Dedifferentiated amniotic fluid mesenchymal stem cell (primary cell): ENCODE measurements around the gene F2RL3.
"Not testable (repeated sequence)": the region's sequence is repeated elsewhere in the genome, so short reads cannot be mapped to it uniquely, and the experiment has no call there.

ENCODE experiments used
- DNase-seq: peaks from one replicate; pipeline ENCODE4 v3.0.0-alpha.2; 2016; ENCODE audit errors: extremely low spot score

The F2RL3 gene

GRCh38 chr19:16874978-16875299, 13.9 kb upstream of the F2RL3 start:
- DNase-seq: not testable (repeated sequence)

DNA sequence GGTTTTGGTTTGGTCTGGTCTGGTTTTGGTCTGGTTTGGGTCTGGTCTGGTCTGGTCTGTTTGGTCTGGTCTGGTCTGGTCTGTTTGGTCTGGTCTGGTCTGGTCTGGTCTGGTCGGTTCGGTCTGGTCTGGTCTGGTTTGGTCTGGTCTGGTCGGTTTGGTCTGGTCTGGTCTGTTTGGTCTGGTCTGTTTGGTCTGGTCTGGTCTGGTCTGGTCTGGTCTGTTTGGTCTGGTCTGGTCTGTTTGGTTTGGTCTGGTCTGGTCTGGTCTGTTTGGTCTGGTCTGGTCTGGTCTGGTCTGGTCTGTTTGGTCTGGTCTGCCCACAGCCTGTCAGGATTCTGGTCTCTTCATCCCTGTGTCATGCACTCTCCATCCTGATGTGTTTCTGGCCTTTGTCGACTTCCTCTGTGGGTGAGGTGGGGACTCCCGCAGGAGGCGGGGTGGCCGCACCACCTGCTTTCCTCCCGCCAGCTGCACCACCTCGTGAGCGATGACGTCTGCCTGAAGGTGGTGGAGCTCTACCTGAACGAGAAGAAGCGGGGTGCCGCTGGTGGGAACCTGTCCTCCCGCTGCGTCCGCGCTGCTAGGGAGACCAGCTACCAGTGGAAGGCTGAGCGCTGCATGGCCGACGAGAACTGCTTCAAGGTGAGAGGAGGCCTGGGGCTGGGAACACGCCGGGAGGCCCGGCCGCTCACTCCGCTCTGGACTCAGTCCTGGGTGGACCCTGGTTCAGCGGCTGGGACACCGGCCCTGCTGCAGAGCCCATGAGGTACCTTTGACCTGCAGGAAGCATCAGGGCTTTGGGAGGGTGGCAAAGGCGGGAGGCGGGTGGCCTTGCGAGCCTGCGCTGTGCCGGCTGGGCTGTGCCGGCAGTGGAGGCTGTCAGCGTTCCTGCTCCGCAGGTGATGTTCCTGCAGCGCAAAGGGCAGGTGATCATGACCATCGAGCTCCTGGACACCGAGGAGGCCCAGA, 12.9 kb upstream of the F2RL3 start:
- no peak for DNase-seq

- DNase-seq: no peak
Measured at GRCh38 chr19:16876904-16877361, 11.9 kb upstream of the F2RL3 start.

DNA sequence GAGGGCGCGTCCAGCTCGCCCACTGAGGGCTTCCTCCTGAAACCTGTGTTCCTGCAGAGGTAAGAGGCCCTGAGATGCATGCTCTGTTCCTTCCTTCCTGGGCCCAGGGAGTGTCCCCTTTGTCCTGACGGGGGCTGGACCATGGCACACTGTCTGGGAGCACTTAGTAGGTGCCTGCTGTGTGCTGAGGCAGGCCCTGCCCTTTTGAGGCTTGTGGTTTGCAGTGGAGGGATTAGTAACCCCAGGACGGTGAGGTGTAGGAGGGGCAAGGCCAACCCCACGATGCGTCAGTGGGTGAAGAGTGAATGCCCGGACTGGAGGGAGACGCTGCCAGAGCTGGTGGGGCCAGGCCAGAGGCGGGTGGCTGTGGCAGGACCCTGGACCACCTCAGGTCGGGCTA, 11.2 kb upstream of the F2RL3 start:
- no peak for DNase-seq

- DNase-seq: no peak
Measured at GRCh38 chr19:16878181-16878965, 10.4 kb upstream of the F2RL3 start.

DNA sequence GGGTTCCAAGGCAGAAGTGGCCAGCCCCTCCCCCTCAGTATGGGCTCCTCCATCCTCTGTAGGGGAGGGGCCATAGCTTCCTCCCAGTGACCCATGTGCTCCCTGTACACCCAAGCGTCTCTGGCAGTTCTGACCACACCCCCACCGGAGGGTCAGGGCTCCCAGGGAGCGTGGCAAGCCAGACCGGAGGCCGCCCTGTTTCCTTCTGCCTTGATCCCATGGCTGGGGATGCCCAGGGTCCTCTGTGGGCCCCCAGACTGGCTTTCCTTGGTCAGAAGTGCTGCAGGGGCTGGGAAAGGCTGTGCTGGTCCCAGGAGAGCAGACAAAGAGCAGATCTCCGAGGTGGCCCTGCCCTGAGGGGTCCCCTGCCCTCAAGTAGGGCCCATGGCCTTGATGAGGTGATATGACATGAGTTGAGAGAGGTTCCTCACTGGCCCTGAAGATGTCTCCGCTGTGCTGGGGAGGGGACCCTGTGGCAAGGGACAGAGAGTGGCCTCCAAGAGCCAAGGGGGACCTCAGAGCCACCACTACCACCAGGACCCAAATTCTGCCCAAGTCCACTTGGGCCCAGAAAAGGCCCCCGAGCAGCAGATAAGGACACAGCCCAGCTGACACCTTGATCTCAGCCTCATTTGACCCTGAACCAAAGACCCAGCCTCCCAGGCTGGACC, 7.8 kb upstream of the F2RL3 start:
- DNase-seq: no peak

DNA sequence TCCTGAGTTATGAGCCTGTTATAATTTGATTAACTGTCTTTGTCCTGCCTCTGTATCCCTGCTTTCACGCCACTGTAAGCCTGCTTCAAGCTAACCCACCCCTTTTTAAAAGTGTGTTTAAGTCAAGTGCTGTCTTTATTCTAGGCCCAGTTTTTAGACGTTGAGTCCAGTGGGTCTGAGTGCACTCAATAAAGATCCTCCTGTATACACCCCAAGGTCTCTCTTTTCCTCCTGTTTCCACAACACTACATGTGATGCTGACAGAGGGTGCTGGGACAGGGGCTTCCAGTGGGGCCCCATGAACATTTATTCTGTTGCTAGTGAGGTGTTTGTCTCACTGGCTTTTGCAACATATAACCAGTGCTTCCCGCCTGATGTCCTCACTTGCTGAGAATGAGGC, 6.7 kb upstream of the F2RL3 start:
- no peak for DNase-seq

GRCh38 chr19:16883522-16883921, 5.3 kb upstream of the F2RL3 start:
- DNase-seq: no peak

DNA sequence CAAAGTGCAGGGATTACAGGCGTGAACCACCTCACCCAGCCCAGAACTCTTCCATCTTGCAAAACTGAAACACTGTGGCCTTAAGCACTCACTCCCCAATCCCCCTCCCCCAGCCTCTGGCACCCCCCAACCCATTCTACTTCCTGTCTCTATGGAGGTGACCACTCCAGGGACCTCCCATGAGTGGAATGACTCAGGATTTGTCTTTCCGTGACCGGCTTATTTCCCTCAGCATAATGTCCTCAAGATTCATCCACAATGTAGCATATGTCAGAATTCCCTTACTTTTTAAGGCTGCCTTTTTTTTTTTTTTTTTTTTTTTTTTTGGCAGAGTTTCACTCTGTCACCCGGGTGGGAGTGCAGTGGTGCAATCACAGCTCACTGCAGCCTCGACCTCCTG, 3.6 kb upstream of the F2RL3 start:
- DNase-seq: no peak

DNA sequence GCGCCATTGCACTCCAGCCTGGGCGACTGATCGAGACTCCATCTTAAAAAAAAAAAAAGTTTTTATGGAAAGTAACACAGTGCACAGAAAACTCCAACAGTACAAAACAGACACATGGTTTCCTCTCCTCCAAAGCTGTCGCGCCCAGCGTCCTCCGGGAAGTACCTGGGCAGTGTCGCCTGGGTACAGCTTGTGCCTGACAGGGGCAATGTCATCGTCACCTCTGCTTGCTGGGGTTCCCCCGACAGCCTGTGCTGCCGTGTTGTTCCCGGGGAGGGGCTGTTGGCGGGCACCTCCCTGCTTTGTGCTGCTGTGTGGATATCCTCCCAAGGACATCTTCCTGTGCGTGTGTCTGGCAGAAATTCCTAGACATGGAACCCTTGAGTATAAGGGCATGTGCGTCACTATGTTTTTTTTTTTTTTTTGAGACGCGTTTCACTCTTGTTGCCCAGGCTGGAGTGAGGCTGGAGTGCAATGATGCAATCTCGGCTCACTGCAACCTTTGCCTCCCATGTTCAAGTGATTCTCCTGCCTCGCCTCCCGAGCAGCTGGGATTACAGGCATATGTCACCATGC, 2.4 kb upstream of the F2RL3 start:
- no peak for DNase-seq

DNA sequence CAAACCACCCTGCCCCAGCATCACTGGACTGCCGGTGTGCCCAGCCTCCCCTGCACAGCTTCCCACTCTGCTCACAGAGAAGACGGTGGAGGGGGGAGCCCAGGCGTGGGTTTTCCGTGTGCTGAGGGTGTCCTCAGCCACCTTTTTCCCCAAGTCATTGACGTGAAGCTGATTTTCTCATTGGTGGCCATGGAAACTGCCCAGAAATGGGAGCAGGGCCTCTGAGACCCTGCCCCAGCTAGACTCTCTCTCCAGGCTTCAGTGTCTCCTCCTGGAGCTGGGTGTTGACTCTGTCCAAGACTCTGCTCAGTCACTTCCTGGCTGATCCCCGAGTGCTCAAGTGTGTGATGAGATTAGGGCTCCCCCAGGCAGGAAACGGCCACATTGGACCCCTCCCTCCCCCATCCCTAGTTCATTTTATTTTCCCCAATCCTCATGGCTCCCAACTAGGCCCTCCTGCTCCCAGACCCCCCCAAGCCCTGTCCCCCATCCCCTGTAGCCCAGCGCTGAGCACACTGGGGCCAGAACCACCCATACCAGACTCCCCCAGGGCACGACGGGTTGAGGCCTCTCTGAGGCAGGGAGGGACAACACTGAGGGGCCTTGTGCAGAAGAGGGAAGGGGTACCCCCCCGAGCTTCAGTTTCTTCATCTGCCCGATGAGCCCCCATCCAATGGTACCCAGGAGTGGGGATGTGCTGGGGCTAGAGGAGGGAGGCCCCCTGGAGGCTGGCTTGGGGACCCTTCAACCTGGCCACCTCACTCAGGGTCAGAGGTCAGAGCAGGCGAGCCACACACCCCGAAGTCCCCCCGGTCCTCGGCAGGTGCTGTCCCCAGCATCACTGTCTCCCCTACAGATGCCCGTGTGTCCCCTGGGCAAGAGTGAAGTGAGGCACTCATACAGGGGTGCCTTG, 1.2 kb upstream of the F2RL3 start:
- DNase-seq: no peak

DNA sequence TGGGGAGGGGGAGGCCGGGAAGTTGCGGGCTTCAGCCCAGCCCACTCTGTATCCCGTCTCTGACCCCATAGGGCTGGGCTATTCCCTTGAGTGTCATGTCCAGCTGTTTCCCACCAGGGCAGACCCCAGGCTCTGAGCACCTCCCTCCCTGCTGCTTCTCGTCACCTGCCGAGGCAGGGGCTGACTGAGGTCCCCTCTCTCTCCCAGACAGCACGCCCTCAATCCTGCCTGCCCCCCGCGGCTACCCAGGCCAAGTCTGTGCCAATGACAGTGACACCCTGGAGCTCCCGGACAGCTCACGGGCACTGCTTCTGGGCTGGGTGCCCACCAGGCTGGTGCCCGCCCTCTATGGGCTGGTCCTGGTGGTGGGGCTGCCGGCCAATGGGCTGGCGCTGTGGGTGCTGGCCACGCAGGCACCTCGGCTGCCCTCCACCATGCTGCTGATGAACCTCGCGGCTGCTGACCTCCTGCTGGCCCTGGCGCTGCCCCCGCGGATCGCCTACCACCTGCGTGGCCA, 625 bp downstream of the F2RL3 start:
- no peak for DNase-seq

DNA sequence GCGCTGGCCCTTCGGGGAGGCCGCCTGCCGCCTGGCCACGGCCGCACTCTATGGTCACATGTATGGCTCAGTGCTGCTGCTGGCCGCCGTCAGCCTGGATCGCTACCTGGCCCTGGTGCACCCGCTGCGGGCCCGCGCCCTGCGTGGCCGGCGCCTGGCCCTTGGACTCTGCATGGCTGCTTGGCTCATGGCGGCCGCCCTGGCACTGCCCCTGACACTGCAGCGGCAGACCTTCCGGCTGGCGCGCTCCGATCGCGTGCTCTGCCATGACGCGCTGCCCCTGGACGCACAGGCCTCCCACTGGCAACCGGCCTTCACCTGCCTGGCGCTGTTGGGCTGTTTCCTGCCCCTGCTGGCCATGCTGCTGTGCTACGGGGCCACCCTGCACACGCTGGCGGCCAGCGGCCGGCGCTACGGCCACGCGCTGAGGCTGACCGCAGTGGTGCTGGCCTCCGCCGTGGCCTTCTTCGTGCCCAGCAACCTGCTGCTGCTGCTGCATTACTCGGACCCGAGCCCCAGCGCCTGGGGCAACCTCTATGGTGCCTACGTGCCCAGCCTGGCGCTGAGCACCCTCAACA, 1.2 kb downstream of the F2RL3 start:
- DNase-seq: no peak

DNA sequence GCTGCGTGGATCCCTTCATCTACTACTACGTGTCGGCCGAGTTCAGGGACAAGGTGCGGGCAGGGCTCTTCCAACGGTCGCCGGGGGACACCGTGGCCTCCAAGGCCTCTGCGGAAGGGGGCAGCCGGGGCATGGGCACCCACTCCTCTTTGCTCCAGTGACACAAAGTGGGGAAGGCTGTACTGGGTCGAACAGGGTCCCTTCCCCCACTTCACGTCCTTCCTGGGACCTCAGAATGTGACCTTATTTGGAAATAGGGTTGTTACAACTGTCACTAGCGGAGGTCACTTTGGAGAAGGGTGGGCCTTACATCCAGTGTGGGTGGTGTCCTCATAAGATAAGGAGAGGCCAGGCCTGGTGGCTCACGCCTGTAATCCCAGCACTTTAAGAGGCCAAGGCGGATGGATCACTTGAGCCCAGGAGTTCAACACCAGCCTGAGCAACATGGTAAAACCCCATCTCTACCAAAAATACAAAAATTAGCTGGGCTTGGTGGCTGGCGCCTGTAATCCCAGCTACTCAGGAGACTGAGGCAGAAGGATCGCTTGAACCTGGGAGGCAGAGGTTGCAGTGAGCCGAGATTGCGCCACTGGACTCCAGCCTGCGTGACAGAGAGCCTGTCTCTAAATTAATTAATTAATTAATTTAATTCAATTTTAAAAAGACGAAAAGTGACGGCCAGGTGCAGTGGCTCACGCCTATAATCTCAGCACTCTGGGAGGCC, 1.8 kb downstream of the F2RL3 start:
- no peak for DNase-seq

DNA sequence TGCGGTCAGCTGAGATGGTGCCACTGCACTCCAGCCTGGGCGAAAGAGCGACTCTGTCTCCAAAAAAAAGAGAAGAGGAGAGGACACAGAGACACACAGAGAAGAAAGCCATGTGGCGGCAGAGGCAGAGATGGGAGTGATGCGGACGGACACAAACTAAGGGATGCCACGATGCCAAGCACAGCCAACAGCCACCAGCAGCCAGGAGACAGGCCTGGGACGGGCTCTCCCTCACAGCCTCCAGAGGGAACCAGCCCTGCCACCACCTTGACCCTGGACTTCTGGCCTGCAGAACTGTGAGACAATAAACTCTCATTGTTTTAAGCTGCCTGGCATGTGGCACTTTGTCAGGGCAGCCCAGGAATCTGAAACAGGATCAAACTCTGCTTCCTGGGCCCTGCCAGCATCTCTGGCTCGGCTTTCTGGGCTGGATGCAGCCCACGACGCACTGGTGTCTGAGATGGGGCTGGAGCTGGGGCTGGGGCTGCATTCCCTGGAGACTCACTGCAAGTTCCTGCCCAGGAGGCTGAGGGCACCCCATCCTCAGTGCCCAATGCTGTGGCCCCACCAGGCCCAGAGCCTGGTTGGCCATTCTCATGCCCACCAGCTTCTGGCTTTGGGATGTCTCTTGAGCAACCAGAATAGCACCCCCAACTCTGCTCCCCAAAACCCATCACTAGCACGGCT, 3.0 kb downstream of the F2RL3 start:
- DNase-seq: no peak

GRCh38 chr19:16892436-16892835, 3.6 kb downstream of the F2RL3 start:
- no peak for DNase-seq

DNA sequence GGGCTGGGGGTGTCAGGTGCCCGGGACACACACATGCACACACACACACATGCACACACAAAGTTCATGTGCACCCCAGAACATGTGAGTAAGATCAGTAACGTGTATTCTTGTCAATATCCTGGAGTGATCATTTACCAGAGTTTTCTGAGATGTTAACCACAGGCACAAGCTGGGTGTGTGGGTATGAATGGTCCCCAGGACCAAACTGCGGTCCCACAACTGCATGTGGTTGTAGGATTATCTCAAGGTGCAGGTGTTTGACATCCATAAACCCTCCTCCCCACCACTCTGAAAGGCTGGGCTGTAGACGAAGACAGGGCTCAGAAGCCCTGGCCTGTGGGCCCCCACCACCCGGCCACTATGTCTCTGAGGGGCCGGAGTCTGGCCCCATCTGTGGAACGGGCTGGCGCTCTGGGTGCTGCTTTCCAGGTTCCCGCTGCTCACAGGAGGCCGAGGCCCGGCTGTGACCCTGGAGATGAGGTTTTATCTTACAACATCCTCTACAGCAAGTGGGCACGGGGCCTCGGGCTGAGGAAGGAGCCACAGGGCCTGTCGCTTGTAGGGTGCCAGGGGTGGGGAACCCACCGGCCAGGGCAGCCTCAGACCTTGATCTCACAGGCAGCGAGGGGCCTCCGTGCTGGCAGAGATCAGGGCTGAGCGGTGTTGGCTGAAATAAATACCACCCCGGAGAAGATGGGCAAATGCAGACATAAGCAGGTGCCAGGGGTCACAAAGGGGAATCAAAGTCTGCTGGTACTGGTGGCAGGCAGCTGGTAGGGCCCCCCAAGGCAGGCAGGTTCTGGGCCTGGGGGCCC, 4.3 kb downstream of the F2RL3 start:
- no peak for DNase-seq

- no peak for DNase-seq
Measured at GRCh38 chr19:16893686-16893989, 4.8 kb downstream of the F2RL3 start.
